Measurements from ENCODE around the gene OR10K2. TPM values are rescaled to one million over a fixed set of nuclear protein-coding genes. Genes with fewer than 3 reads are reported as not detected.

OR10K2 gene
- total and polyA plus RNA-seq, 2 of the 4 experiments (the other 2 are of a cell fraction), result not detected

DNA sequence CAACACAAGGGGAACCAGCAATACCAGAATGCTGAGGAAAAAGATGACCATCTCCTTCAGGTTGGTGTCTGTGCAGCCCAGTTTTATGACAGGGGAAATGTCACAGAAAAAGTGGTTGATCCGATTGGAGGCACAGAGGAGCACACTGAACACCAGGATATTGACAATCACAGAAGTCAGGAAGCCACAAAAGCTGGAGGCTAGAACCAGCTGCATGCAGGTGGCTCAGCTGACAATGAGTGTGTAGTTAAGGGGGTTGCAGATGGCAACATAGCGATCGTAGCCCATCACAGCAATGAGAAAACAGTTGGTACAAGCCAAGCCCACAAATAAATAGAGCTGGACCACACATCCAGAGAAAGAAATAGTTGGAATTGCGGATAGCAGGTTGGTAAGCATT lies 19.3 kb upstream of the OR10K2 start:
- Histone ChIP-seq H4K8ac (ENCODE audit: low read depth in 2 of 2, low read length in 2 of 2) (no peak overlapping the region), H3K4ac (ENCODE audit: low read depth, low read length) (no peak overlapping the region), H2BK5ac (ENCODE audit: low read depth, low read length, poor library complexity, severe bottlenecking) (no peak overlapping the region), H2AK9ac (replicated peaks; ENCODE audit: low read depth, low read length, poor library complexity) (no peak overlapping the region), H3K23ac (ENCODE audit: low read depth, low read length) (no peak overlapping the region), H3K4me2 (ENCODE audit: low read depth, low read length) (no peak overlapping the region), H3K14ac (replicated peaks; ENCODE audit: low read depth, low read length) (no peak overlapping the region), H2BK15ac (ENCODE audit: low read depth, low read length) (no peak overlapping the region), H4K20me1 (ENCODE audit: insufficient read depth, low read length) (no peaks in the 10 kb centered on the region), H3K9ac (ENCODE audit: low read depth, low read length) (no peak overlapping the region), H4K5ac (ENCODE audit: low read depth, low read length) (no peak overlapping the region), H3K9me3 (ENCODE audit: control insufficient read depth, insufficient read depth, low read length) (no peaks in the 10 kb centered on the region), H2BK20ac (ENCODE audit: low read depth, low read length) (no peak overlapping the region), H4K91ac (ENCODE audit: insufficient read depth, low read depth, low read length) (no peak overlapping the region), H2AFZ (replicated peaks; ENCODE audit: low read length, poor library complexity) (no peak overlapping the region), H3K79me1 (ENCODE audit: low read depth in 1 of 2, low read length in 2 of 2) (no peaks in the 10 kb centered on the region), H3K4me1 (ENCODE audit: control insufficient read depth, insufficient read depth, low read length) (no peaks in the 10 kb centered on the region), H2BK120ac (ENCODE audit: low read depth, low read length) (no peak overlapping the region), H3K27ac (ENCODE audit: insufficient read depth, low read length) (no peak overlapping the region), H3K36me3 (ENCODE audit: control insufficient read depth, insufficient read depth, low read length) (no peaks in the 10 kb centered on the region), H3K9me1 (ENCODE audit: insufficient read depth, low read length) (no peaks in the 10 kb centered on the region), H3K4me3 (ENCODE audit: insufficient read depth, low read depth, low read length) (no peak overlapping the region), H3K18ac (ENCODE audit: low read depth, low read length) (no peak overlapping the region), H3K56ac (ENCODE audit: extremely low read depth, insufficient read depth, low read length) (no peak overlapping the region), H3K27me3 (ENCODE audit: control insufficient read depth, insufficient read depth, low read length) (no peaks in the 10 kb centered on the region), H2AK5ac (ENCODE audit: low read depth, low read length) (no peak overlapping the region)
- no CpG with 5 or more reads among the region's 4 CpGs for WGBS, 2 experiments (ENCODE audit: extremely low coverage in 2 of 2, insufficient read length in 1 of 2)
- CTCF ChIA-PET, result no interaction called here
- intact Hi-C loops (cut with micrococcal nuclease), result no loop called here
- DNase-seq (no peak), ATAC-seq (ENCODE audit: low read depth) (no peak)
- in situ Hi-C loops (cut with MboI; ENCODE audit: low sequenced_read_pairs), result no loop called here
- dilution Hi-C loops (cut with HindIII; ENCODE audit: low sequenced_read_pairs, unreplicated experiment), result no loop called here
- TF ChIP-seq RCOR1 (IDR thresholded peaks at IDR 0.05; ENCODE audit: insufficient replicate concordance, low read length), result no peak
- TF ChIP-seq RAD21 (IDR thresholded peaks at IDR 0.05; ENCODE audit: low read length), result no peak
- TF ChIP-seq BHLHE40 (IDR thresholded peaks at IDR 0.05; ENCODE audit: low read depth, low read length), result no peak
- TF ChIP-seq FOS (IDR thresholded peaks at IDR 0.05; ENCODE audit: low read depth, low read length), result no peak
- TF ChIP-seq, protein P1, sequence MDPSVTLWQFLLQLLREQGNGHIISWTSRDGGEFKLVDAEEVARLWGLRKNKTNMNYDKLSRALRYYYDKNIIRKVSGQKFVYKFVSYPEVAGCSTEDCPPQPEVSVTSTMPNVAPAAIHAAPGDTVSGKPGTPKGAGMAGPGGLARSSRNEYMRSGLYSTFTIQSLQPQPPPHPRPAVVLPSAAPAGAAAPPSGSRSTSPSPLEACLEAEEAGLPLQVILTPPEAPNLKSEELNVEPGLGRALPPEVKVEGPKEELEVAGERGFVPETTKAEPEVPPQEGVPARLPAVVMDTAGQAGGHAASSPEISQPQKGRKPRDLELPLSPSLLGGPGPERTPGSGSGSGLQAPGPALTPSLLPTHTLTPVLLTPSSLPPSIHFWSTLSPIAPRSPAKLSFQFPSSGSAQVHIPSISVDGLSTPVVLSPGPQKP (IDR thresholded peaks at IDR 0.05; ENCODE audit: borderline replicate concordance, low read depth, low read length), result no peak
- TF ChIP-seq MAZ (IDR thresholded peaks at IDR 0.05; ENCODE audit: borderline replicate concordance, low read depth, low read length), result no peak
- no peak for TF ChIP-seq MXI1 (IDR thresholded peaks at IDR 0.05; ENCODE audit: borderline replicate concordance, low read depth, low read length)
- TF ChIP-seq, protein P2, sequence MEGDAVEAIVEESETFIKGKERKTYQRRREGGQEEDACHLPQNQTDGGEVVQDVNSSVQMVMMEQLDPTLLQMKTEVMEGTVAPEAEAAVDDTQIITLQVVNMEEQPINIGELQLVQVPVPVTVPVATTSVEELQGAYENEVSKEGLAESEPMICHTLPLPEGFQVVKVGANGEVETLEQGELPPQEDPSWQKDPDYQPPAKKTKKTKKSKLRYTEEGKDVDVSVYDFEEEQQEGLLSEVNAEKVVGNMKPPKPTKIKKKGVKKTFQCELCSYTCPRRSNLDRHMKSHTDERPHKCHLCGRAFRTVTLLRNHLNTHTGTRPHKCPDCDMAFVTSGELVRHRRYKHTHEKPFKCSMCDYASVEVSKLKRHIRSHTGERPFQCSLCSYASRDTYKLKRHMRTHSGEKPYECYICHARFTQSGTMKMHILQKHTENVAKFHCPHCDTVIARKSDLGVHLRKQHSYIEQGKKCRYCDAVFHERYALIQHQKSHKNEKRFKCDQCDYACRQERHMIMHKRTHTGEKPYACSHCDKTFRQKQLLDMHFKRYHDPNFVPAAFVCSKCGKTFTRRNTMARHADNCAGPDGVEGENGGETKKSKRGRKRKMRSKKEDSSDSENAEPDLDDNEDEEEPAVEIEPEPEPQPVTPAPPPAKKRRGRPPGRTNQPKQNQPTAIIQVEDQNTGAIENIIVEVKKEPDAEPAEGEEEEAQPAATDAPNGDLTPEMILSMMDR (conservative IDR thresholded peaks at IDR 0.05; ENCODE audit: low read depth, low read length), result no peak
- TF ChIP-seq RFX5 (IDR thresholded peaks at IDR 0.05; ENCODE audit: low read depth, low read length), result no peak
- TF ChIP-seq NFE2L2 (IDR thresholded peaks at IDR 0.05; ENCODE audit: low read depth, low read length), result no peak
- POLR2A ChIA-PET (ENCODE audit: unreplicated experiment), result no interaction called here
- BruUV-seq (replicated peaks), result no TSS peak

All from IMR-90 (cell line).